H1 (cell line): ENCODE data around the gene PPP2R3A. TPM values are rescaled to one million over a fixed set of nuclear protein-coding genes. Genes with fewer than 3 reads are reported as not detected.
A peak's percentile ranks its signal among the peaks of the same experiment; 100 is the strongest.
"Not testable (repeated sequence)": the region's sequence is repeated elsewhere in the genome, so short reads cannot be mapped to it uniquely, and the experiment has no call there.

Experiments
- CTCF ChIA-PET: fragments of 300-600 bp; sonication (Branson Sonifier 250); formaldehyde crosslinking; loops from one replicate; lab custom pipeline; 2021; ENCODE audit not compliant: partially characterized antibody; lab: Charles Lee
- POLR2A ChIA-PET: fragments of 300-600 bp; sonication (Branson Sonifier 250); formaldehyde crosslinking; loops from one replicate; lab custom pipeline; 2021; ENCODE audit warnings: inconsistent platforms; ENCODE audit not compliant: partially characterized antibody; lab: Charles Lee
- DNase-seq, 2 experiments: peaks; one replicate each; pipeline versions ENCODE4 v3.0.0 to v3.0.0-alpha.2; 2010 to 2022; ENCODE audit warnings: low spot score in 2 of 2, low read depth in 1 of 2, mixed read lengths in 1 of 2
- FAIRE-seq: peaks from 2 replicates; lab custom pipeline; 2011; peaks lifted over from hg19 to GRCh38; lab: Jason Lieb, UNC
- H2AFZ ChIP-seq: 2 replicates; pipeline ENCODE4 v1.8.1; 2012; ENCODE audit warnings: low read length, inconsistent platforms
- H2AK5ac ChIP-seq: 2 replicates; pipeline ENCODE4 v1.6.1; 2013; ENCODE audit warnings: low read depth, low read length
- H2BK120ac ChIP-seq: replicated peaks from 2 replicates; pipeline ENCODE3; 2013; ENCODE audit warnings: low read depth, low read length, inconsistent platforms
- H2BK12ac ChIP-seq: 2 replicates; pipeline ENCODE4 v1.6.1; 2013; ENCODE audit warnings: low read depth, low read length
- H2BK15ac ChIP-seq: 2 replicates; pipeline ENCODE4 v1.6.1; 2013; ENCODE audit warnings: low read length
- H2BK20ac ChIP-seq: 2 replicates; pipeline ENCODE4 v1.6.1; 2013; ENCODE audit warnings: low read length
- H2BK5ac ChIP-seq: 2 replicates; pipeline ENCODE4 v1.6.1; 2013; ENCODE audit warnings: low read depth, low read length
- H3K14ac ChIP-seq: 2 replicates; pipeline ENCODE4 v1.6.1; 2013; ENCODE audit warnings: inconsistent platforms; ENCODE audit not compliant: insufficient read length
- H3K18ac ChIP-seq: 2 replicates; pipeline ENCODE4 v1.6.1; 2013; ENCODE audit warnings: low read length; ENCODE audit errors: extremely low read depth
- H3K23ac ChIP-seq: 2 replicates; pipeline ENCODE4 v1.6.1; 2013; ENCODE audit warnings: inconsistent platforms; ENCODE audit not compliant: insufficient read length
- H3K23me2 ChIP-seq: 2 replicates; pipeline ENCODE4 v1.6.1; 2013; ENCODE audit warnings: low read depth, low read length
- H3K27ac ChIP-seq: 2 replicates; pipeline ENCODE4 v1.6.1; 2011; ENCODE audit warnings: low read depth, low read length, inconsistent platforms
- H3K27me3 ChIP-seq, 4 experiments: replicated peaks in 1 of 4; 1 replicate in 1 of 4; 2 replicates in 3 of 4; pipeline versions ENCODE4 v1.6.1 to v1.8.1; 2011 to 2013; ENCODE audit warnings: low read length in 3 of 4, mild to moderate bottlenecking in 3 of 4, inconsistent platforms in 2 of 4, mixed read lengths in 2 of 4, moderate library complexity in 1 of 4; ENCODE audit not compliant: control insufficient read depth in 3 of 4, insufficient read depth in 3 of 4; ENCODE audit errors: extremely low read depth in 1 of 4
- H3K36me3 ChIP-seq, 4 experiments: 2 replicates each; pipeline versions ENCODE4 v1.6.1 to v1.8.1; 2011 to 2013; ENCODE audit warnings: mild to moderate bottlenecking in 4 of 4, low read length in 3 of 4, moderate library complexity in 2 of 4, control low read depth in 1 of 4, inconsistent platforms in 1 of 4; ENCODE audit not compliant: insufficient read depth in 4 of 4, control insufficient read depth in 2 of 4
- H3K4ac ChIP-seq: replicated peaks from 2 replicates; pipeline ENCODE3; 2013; ENCODE audit warnings: low read length, low read depth, mixed read lengths, inconsistent platforms; ENCODE audit not compliant: insufficient read length
- H3K4me1 ChIP-seq, 4 experiments: replicated peaks in 1 of 4; 1 replicate in 1 of 4; 2 replicates in 3 of 4; pipeline versions ENCODE4 v1.6.1 to v1.8.1; 2011 to 2013; ENCODE audit warnings: low read length in 3 of 4, inconsistent platforms in 2 of 4, mixed read lengths in 1 of 4; ENCODE audit not compliant: insufficient read depth in 4 of 4, control insufficient read depth in 3 of 4
- H3K4me2 ChIP-seq, 2 experiments: 2 replicates each; pipeline versions ENCODE4 v1.6.1 to v1.8.1; 2011 to 2013; ENCODE audit warnings: low read depth in 2 of 2, low read length in 2 of 2, control low read depth in 1 of 2, inconsistent platforms in 1 of 2, mild to moderate bottlenecking in 1 of 2; ENCODE audit not compliant: insufficient read depth in 1 of 2
- H3K4me3 ChIP-seq, 4 experiments: fragments of 200-600, 300-600 bp in 1 of 4; sonication (generic), shearing (Covaris generic), sonication (Bioruptor Twin) in 1 of 4; 2 replicates each; pipeline versions ENCODE4 v1.5.1 to v1.8.1; 2011 to 2016; ENCODE audit warnings: low read length in 4 of 4, low read depth in 3 of 4, control low read depth in 2 of 4, inconsistent platforms in 2 of 4, mild to moderate bottlenecking in 2 of 4, mixed read lengths in 1 of 4, moderate library complexity in 1 of 4; ENCODE audit not compliant: insufficient read depth in 2 of 4; ENCODE audit errors: extremely low read depth in 1 of 4
- H3K56ac ChIP-seq: replicated peaks from 2 replicates; pipeline ENCODE3; 2013; ENCODE audit warnings: low read depth, mild to moderate bottlenecking, mixed read lengths, low read length, inconsistent platforms; ENCODE audit not compliant: insufficient read length
- H3K79me1 ChIP-seq: 2 replicates; pipeline ENCODE4 v1.6.1; 2013; ENCODE audit warnings: low read depth, low read length, control low read depth
- H3K79me2 ChIP-seq, 2 experiments: 2 replicates each; pipeline versions ENCODE4 v1.6.1 to v1.8.1; 2012 to 2013; ENCODE audit warnings: low read length in 2 of 2, mild to moderate bottlenecking in 2 of 2, inconsistent platforms in 1 of 2; ENCODE audit not compliant: insufficient read depth in 2 of 2, control insufficient read depth in 1 of 2
- H3K9ac ChIP-seq, 4 experiments: replicated peaks in 1 of 4; 1 replicate in 1 of 4; 2 replicates in 3 of 4; pipeline versions ENCODE4 v1.6.1 to v1.8.1; 2011 to 2013; ENCODE audit warnings: low read depth in 3 of 4, low read length in 3 of 4, control low read depth in 2 of 4, mild to moderate bottlenecking in 2 of 4, moderate library complexity in 2 of 4, inconsistent platforms in 1 of 4; ENCODE audit errors: extremely low read depth in 1 of 4
- H3K9me3 ChIP-seq, 2 experiments: 2 replicates each; pipeline versions ENCODE4 v1.6.1 to v1.8.1; 2012 to 2013; ENCODE audit warnings: mild to moderate bottlenecking in 2 of 2, moderate library complexity in 2 of 2, control low read depth in 1 of 2, inconsistent platforms in 1 of 2, low read depth in 1 of 2, low read length in 1 of 2, mixed read lengths in 1 of 2; ENCODE audit not compliant: insufficient read depth in 2 of 2
- H4K20me1 ChIP-seq, 2 experiments: replicated peaks in 1 of 2; 2 replicates each; pipeline versions ENCODE3 to v1.8.1; 2011 to 2013; ENCODE audit warnings: inconsistent platforms in 2 of 2, low read length in 2 of 2, mild to moderate bottlenecking in 1 of 2; ENCODE audit not compliant: insufficient read depth in 2 of 2, control insufficient read depth in 1 of 2
- H4K5ac ChIP-seq: 2 replicates; pipeline ENCODE4 v1.6.1; 2013; ENCODE audit warnings: low read length, low read depth, mixed read lengths, inconsistent platforms; ENCODE audit not compliant: insufficient read length
- H4K8ac ChIP-seq: 2 replicates; pipeline ENCODE4 v1.8.0; 2013; ENCODE audit warnings: mild to moderate bottlenecking, moderate library complexity, low read length, inconsistent platforms; ENCODE audit not compliant: insufficient read depth; ENCODE audit errors: extremely low read depth
- H4K91ac ChIP-seq: replicated peaks from 2 replicates; pipeline ENCODE3; 2013; ENCODE audit warnings: low read length, mixed read lengths, inconsistent platforms; ENCODE audit not compliant: insufficient read length
- CREB1 ChIP-seq: IDR thresholded peaks from 2 replicates; pipeline ENCODE4 v1.6.1; 2012; ENCODE audit warnings: inconsistent platforms
- KDM5A ChIP-seq: fragments of 200-600 bp; IDR thresholded peaks from 2 replicates; pipeline ENCODE4 v1.7.1; 2012; ENCODE audit warnings: mild to moderate bottlenecking, low read length, inconsistent platforms, mixed read lengths
- WGBS, 2 experiments: shearing (Covaris generic) in 1 of 2; methylation state at CpG; one replicate each; pipeline versions ENCODE4 v1.1.6 to v1.1.7; 2013 to 2015; ENCODE audit warnings: low lambda C conversion rate in 2 of 2, mixed read lengths in 2 of 2, inconsistent platforms in 1 of 2, low coverage in 1 of 2, missing lambda C conversion rate in 1 of 2; ENCODE audit not compliant: insufficient replicate concordance in 2 of 2, insufficient coverage in 1 of 2, insufficient read length in 1 of 2; ENCODE audit errors: extremely low coverage in 1 of 2, missing lambda C conversion rate in 1 of 2; 5-methylcytosine and 5-hydroxymethylcytosine counted together
- polyA plus RNA-seq, 7 experiments: library from polyadenylated mRNA; depleted of rRNA in 3 of 7; stranded (reverse) in 5 of 7; unstranded in 2 of 7; fragments of >200 nt in 5 of 7; fragments of 200-250 nt in 2 of 7; gene quantifications; 1 replicate in 5 of 7; 2 replicates in 1 of 7; 4 replicates in 1 of 7; pipeline versions ENCODE4 v1.2.1 to v1.2.3, GENCODE V29; 2011 to 2013; ENCODE audit warnings: missing spikeins in 2 of 7, mixed read lengths in 2 of 7
- total RNA-seq: library from RNA; stranded (reverse); fragmentation: NEBNext Ultra II Directional; extraction: Animal tissue kit (Norgen Biotek cat#: 25700); gene quantifications from 2 replicates; pipeline ENCODE4 v1.2.1, GENCODE V29; 2021

PPP2R3A gene
- total and polyA plus RNA-seq, 2 of the 8 experiments (the other 6 are each of a cell fraction or from before 2014, with no cell fraction given), result 4.1 to 15.2 TPM

DNA sequence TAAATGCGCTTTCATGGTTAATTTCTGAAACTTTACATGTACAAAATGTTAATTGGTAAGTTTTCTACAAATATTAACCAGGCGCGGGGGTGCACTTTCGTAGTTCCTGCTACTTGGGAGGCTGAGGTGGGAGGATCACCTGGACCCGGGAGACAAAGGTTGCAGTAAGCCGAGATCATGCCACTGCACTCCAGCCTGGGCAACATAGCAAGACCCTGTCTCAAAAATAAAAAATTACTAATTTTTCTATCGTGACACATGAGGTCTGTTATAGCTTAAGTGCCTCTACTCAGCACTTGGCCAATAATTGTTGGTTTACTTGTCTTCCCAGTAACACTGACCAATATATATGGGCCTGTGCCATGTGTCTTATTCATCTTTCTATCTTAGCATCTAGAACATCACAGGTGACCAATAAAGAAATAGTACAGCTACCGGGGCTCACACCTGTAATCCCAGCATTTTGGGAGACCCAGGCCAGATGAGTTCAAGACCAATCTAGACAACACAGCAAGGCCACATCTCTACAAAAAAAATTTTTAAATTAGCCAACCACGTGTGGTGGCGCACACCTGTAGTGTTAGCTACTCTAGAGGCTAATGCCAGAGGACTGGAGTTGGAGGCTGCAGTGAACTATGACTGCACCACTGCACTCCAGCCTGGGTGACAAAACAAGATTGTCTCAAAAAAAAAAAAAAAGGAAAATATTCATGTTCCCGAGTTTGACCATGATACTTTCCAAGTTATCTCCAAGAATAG, 224.5 kb downstream of the PPP2R3A start (continued):
- TF ChIP-seq KDM5A (no peak), CREB1 (no peak)
- TF ChIP-seq, all 59 proteins: peak for 0

GRCh38 chr3:136192195-136192594, 226.7 kb downstream of the PPP2R3A start:
- Histone ChIP-seq H3K79me2 (peaks cover 56 to 81% of the 10 kb centered on the region in 2 experiments), H3K23me2 (peaks cover 10% of the 10 kb centered on the region; the same call in 1 of the 2 replicates), H3K4me3 (peak overlapping the region in 1 of 4 experiments; percentile 93; a peak in 2 of 8 replicates), H3K4me1 (peaks cover 0 to 10% (median 4%) of the 10 kb centered on the region in 4 experiments; a peak in 3 of 7 replicates), H4K20me1 (peaks cover 29 to 38% of the 10 kb centered on the region in 2 experiments), H3K4me2 (peak overlapping the region in 1 of 2 experiments; percentile 89; a peak in 2 of 4 replicates)
- DNase-seq, CTCF ChIA-PET, H3K56ac ChIP-seq, H3K36me3 ChIP-seq, H4K5ac ChIP-seq, H3K14ac ChIP-seq, H2AFZ ChIP-seq, H3K9ac ChIP-seq, H4K8ac ChIP-seq, H3K27ac ChIP-seq, H3K9me3 ChIP-seq, H3K23ac ChIP-seq, H2BK15ac ChIP-seq, FAIRE-seq, H3K18ac ChIP-seq, H4K91ac ChIP-seq, H2AK5ac ChIP-seq, H2BK12ac ChIP-seq, H2BK20ac ChIP-seq, H3K4ac ChIP-seq, H2BK5ac ChIP-seq, H2BK120ac ChIP-seq, H3K79me1 ChIP-seq, H3K27me3 ChIP-seq: not testable (repeated sequence)
- 96% methylated on average over 6 of the region's 6 CpGs; no CpG with 5 or more reads in 1 of the 2 experiments for WGBS, 2 experiments
- POLR2A ChIA-PET, result interaction anchor here (0.6 kb wide), 1 partner anchor 16 kb away, joined by 3 read pairs; no protein-coding TSS in a partner anchor
